Activated T-cell treated with anti-CD3 and anti-CD28 coated beads, Interleukin-2, amount 50 U/mL, for 24 hours (primary cell): ENCODE data around the gene HSPB7.
"Not testable (repeated sequence)": the region's sequence is repeated elsewhere in the genome, so short reads cannot be mapped to it uniquely, and the experiment has no call there.

Experiments
- DNase-seq: peaks from one replicate; pipeline ENCODE4 v3.0.0-alpha.2; 2020
- H3K27ac Mint-ChIP-seq: 2 replicates; pipeline ENCODE4 v1.8.0; 2020; ENCODE audit warnings: mild to moderate bottlenecking, mixed read lengths
- H3K27me3 Mint-ChIP-seq: 2 replicates; pipeline ENCODE4 v1.8.0; 2020; ENCODE audit warnings: mixed read lengths
- H3K36me3 Mint-ChIP-seq: 2 replicates; pipeline ENCODE4 v1.8.0; 2020; ENCODE audit warnings: low read depth, mixed read lengths
- H3K4me1 Mint-ChIP-seq: 2 replicates; pipeline ENCODE4 v1.8.0; 2020; ENCODE audit warnings: low read depth, mixed read lengths
- H3K4me3 Mint-ChIP-seq: 2 replicates; pipeline ENCODE4 v1.8.0; 2020; ENCODE audit warnings: mild to moderate bottlenecking, moderate library complexity, mixed read lengths
- H3K9me3 Mint-ChIP-seq: 2 replicates; pipeline ENCODE4 v1.8.0; 2020; ENCODE audit warnings: mixed read lengths

Gene HSPB7

GRCh38 chr1:16011936-16012589 lies 5.8 kb downstream of the HSPB7 start:
- H3K27me3 Mint-ChIP-seq: peaks cover 19% of the 10 kb centered on the region
- no peaks in the 10 kb centered on the region for H3K36me3 Mint-ChIP-seq
- H3K4me1 Mint-ChIP-seq: peaks cover 9% of the 10 kb centered on the region
- no peaks in the 10 kb centered on the region for H3K9me3 Mint-ChIP-seq
- peak overlapping the region; percentile 14 for H3K27ac Mint-ChIP-seq
- DNase-seq: no peak
- H3K4me3 Mint-ChIP-seq: peak overlapping the region; percentile 20

- DNase-seq: no peak
- H3K27me3 Mint-ChIP-seq: peaks cover 19% of the 10 kb centered on the region
- H3K27ac Mint-ChIP-seq: no peak overlapping the region
- H3K4me1 Mint-ChIP-seq: peaks cover 16% of the 10 kb centered on the region
- no peak overlapping the region for H3K4me3 Mint-ChIP-seq
- no peaks in the 10 kb centered on the region for H3K36me3 Mint-ChIP-seq
- no peaks in the 10 kb centered on the region for H3K9me3 Mint-ChIP-seq
These were observed 7.0 kb downstream of the HSPB7 start for GRCh38 chr1:16010837-16011236.

GRCh38 chr1:16009678-16010077 lies 8.2 kb downstream of the HSPB7 start:
- H3K36me3 Mint-ChIP-seq: no peaks in the 10 kb centered on the region
- peaks cover 16% of the 10 kb centered on the region for H3K4me1 Mint-ChIP-seq
- H3K27ac Mint-ChIP-seq: no peak overlapping the region
- no peaks in the 10 kb centered on the region for H3K9me3 Mint-ChIP-seq
- peaks cover 12% of the 10 kb centered on the region for H3K27me3 Mint-ChIP-seq
- no peak for DNase-seq
- H3K4me3 Mint-ChIP-seq: no peak overlapping the region

- H3K27ac Mint-ChIP-seq: no peak overlapping the region
- no peaks in the 10 kb centered on the region for H3K36me3 Mint-ChIP-seq
- no peak overlapping the region for H3K4me3 Mint-ChIP-seq
- H3K9me3 Mint-ChIP-seq: no peaks in the 10 kb centered on the region
- peaks cover 12% of the 10 kb centered on the region for H3K27me3 Mint-ChIP-seq
- peak; percentile 83 for DNase-seq
- H3K4me1 Mint-ChIP-seq: peaks cover 16% of the 10 kb centered on the region
These were observed 8.8 kb downstream of the HSPB7 start for GRCh38 chr1:16009030-16009460.

GRCh38 chr1:16007671-16008341 lies 10.0 kb downstream of the HSPB7 start:
- H3K36me3 Mint-ChIP-seq: no peaks in the 10 kb centered on the region
- peaks cover 10% of the 10 kb centered on the region for H3K27me3 Mint-ChIP-seq
- no peak for DNase-seq
- H3K4me1 Mint-ChIP-seq: peaks cover 14% of the 10 kb centered on the region
- no peaks in the 10 kb centered on the region for H3K9me3 Mint-ChIP-seq
- H3K27ac Mint-ChIP-seq: no peak overlapping the region
- no peak overlapping the region for H3K4me3 Mint-ChIP-seq

- peaks cover 9% of the 10 kb centered on the region for H3K4me1 Mint-ChIP-seq
- no peaks in the 10 kb centered on the region for H3K9me3 Mint-ChIP-seq
- DNase-seq: no peak
- H3K4me3 Mint-ChIP-seq: no peak overlapping the region
- no peaks in the 10 kb centered on the region for H3K36me3 Mint-ChIP-seq
- H3K27ac Mint-ChIP-seq: no peak overlapping the region
- H3K27me3 Mint-ChIP-seq: peaks cover 3% of the 10 kb centered on the region
These were observed 11.0 kb downstream of the HSPB7 start for GRCh38 chr1:16006552-16007485.

GRCh38 chr1:16006010-16006409 lies 11.8 kb downstream of the HSPB7 start:
- H3K27ac Mint-ChIP-seq: no peak overlapping the region
- H3K4me3 Mint-ChIP-seq: no peak overlapping the region
- H3K9me3 Mint-ChIP-seq: no peaks in the 10 kb centered on the region
- H3K4me1 Mint-ChIP-seq: peaks cover 9% of the 10 kb centered on the region
- no peaks in the 10 kb centered on the region for H3K27me3 Mint-ChIP-seq
- no peaks in the 10 kb centered on the region for H3K36me3 Mint-ChIP-seq
- DNase-seq: no peak

- no peaks in the 10 kb centered on the region for H3K27me3 Mint-ChIP-seq
- H3K4me1 Mint-ChIP-seq: peaks cover 9% of the 10 kb centered on the region
- H3K4me3 Mint-ChIP-seq: no peak overlapping the region
- no peaks in the 10 kb centered on the region for H3K9me3 Mint-ChIP-seq
- no peaks in the 10 kb centered on the region for H3K36me3 Mint-ChIP-seq
- H3K27ac Mint-ChIP-seq: no peak overlapping the region
- DNase-seq: no peak
These were observed 12.2 kb downstream of the HSPB7 start for GRCh38 chr1:16005597-16005996.

- not testable (repeated sequence) for H3K9me3 Mint-ChIP-seq, H3K27ac Mint-ChIP-seq
These were observed 16.6 kb downstream of the HSPB7 start for GRCh38 chr1:16001274-16001673.

GRCh38 chr1:15998929-15999328 lies 18.9 kb downstream of the HSPB7 start:
- H3K27ac Mint-ChIP-seq: no peak overlapping the region
- H3K27me3 Mint-ChIP-seq: no peaks in the 10 kb centered on the region
- H3K36me3 Mint-ChIP-seq: no peaks in the 10 kb centered on the region
- H3K4me3 Mint-ChIP-seq: no peak overlapping the region
- DNase-seq: no peak
- H3K9me3 Mint-ChIP-seq: no peaks in the 10 kb centered on the region
- no peaks in the 10 kb centered on the region for H3K4me1 Mint-ChIP-seq

More at GRCh38 chr1:16001274-16001673, 16.6 kb downstream of the HSPB7 start:
- H3K27me3 Mint-ChIP-seq, H3K36me3 Mint-ChIP-seq, H3K4me3 Mint-ChIP-seq, H3K4me1 Mint-ChIP-seq, DNase-seq: not testable (repeated sequence)

GRCh38 chr1:15997637-15998280 lies 20.1 kb downstream of the HSPB7 start:
- DNase-seq: no peak
- no peaks in the 10 kb centered on the region for H3K9me3 Mint-ChIP-seq
- H3K36me3 Mint-ChIP-seq: no peaks in the 10 kb centered on the region
- H3K27ac Mint-ChIP-seq: no peak overlapping the region
- no peak overlapping the region for H3K4me3 Mint-ChIP-seq
- no peaks in the 10 kb centered on the region for H3K27me3 Mint-ChIP-seq
- H3K4me1 Mint-ChIP-seq: no peaks in the 10 kb centered on the region

GRCh38 chr1:15997076-15997585 lies 20.7 kb downstream of the HSPB7 start:
- Mint-ChIP-seq H3K27me3 (no peaks in the 10 kb centered on the region), H3K4me1 (no peaks in the 10 kb centered on the region), H3K9me3 (no peaks in the 10 kb centered on the region), H3K27ac (no peak overlapping the region), H3K36me3 (no peaks in the 10 kb centered on the region), H3K4me3 (no peak overlapping the region)
- no peak for DNase-seq

GRCh38 chr1:15994590-15995351 lies 23.1 kb downstream of the HSPB7 start:
- DNase-seq: peak; percentile 70
- no peaks in the 10 kb centered on the region for H3K4me1 Mint-ChIP-seq
- H3K27me3 Mint-ChIP-seq: no peaks in the 10 kb centered on the region
- no peaks in the 10 kb centered on the region for H3K36me3 Mint-ChIP-seq
- H3K4me3 Mint-ChIP-seq: no peak overlapping the region
- H3K9me3 Mint-ChIP-seq: no peaks in the 10 kb centered on the region
- H3K27ac Mint-ChIP-seq: peak overlapping the region; percentile 11
